HUDEP-2 (cell line): ENCODE measurements around the gene GRID1.

Experiments used
- DNase-seq, 76 experiments: peaks; one replicate each; lab custom pipeline; 2025; ENCODE audit not compliant: unreplicated experiment in 76 of 76; lab: John Stamatoyannopoulos, UW

The GRID1 gene

GRCh38 chr10:86155054-86155921 is 211.3 kb downstream of the GRID1 start:
- DNase-seq: no peak

- no peak for DNase-seq
These were observed 212.8 kb downstream of the GRID1 start for GRCh38 chr10:86153751-86154150.

- DNase-seq: no peak
These were observed 213.7 kb downstream of the GRID1 start for GRCh38 chr10:86152911-86153310.

GRCh38 chr10:86152354-86152753 is 214.2 kb downstream of the GRID1 start:
- no peak for DNase-seq

GRCh38 chr10:86151613-86152012 is 215.0 kb downstream of the GRID1 start:
- DNase-seq: no peak

- no peak for DNase-seq
These were observed 217.3 kb downstream of the GRID1 start for GRCh38 chr10:86149257-86149656.

- no peak for DNase-seq
These were observed 218.5 kb downstream of the GRID1 start for GRCh38 chr10:86148117-86148516.

GRCh38 chr10:86144301-86144700 is 222.3 kb downstream of the GRID1 start:
- DNase-seq: no peak

- no peak for DNase-seq
These were observed 224.7 kb downstream of the GRID1 start for GRCh38 chr10:86141896-86142295.

- peak in 21 of 76 experiments; percentile 1 to 23 (median 6) for DNase-seq
These were observed 227.4 kb downstream of the GRID1 start for GRCh38 chr10:86139066-86139657.

- DNase-seq: no peak
These were observed 228.0 kb downstream of the GRID1 start for GRCh38 chr10:86138551-86139065.

- DNase-seq: no peak
These were observed 229.0 kb downstream of the GRID1 start for GRCh38 chr10:86137561-86137960.

- DNase-seq: no peak
These were observed 229.7 kb downstream of the GRID1 start for GRCh38 chr10:86136934-86137333.

GRCh38 chr10:86135191-86135590 is 231.4 kb downstream of the GRID1 start:
- no peak for DNase-seq

- no peak for DNase-seq
These were observed 235.7 kb downstream of the GRID1 start for GRCh38 chr10:86130737-86131475.

- DNase-seq: no peak
These were observed 236.6 kb downstream of the GRID1 start for GRCh38 chr10:86130041-86130440.

- no peak for DNase-seq
These were observed 238.2 kb downstream of the GRID1 start for GRCh38 chr10:86128360-86128759.

- DNase-seq: no peak
These were observed 239.2 kb downstream of the GRID1 start for GRCh38 chr10:86127274-86127819.

GRCh38 chr10:86124734-86125133 is 241.9 kb downstream of the GRID1 start:
- DNase-seq: no peak

- DNase-seq: no peak
These were observed 242.9 kb downstream of the GRID1 start for GRCh38 chr10:86123715-86124114.

- no peak for DNase-seq
These were observed 243.3 kb downstream of the GRID1 start for GRCh38 chr10:86123304-86123703.
